Body of pancreas (tissue), 4 donors: ENCODE results near the gene EBF4.

Source experiments
- POLR2A ChIP-seq, 3 donors: fragments of 450-650 bp; IDR thresholded peaks; one replicate each; pipeline ENCODE4 v1.6.1; 2016; ENCODE audit warnings: antibody characterized with exemption in 3 of 3, mild to moderate bottlenecking in 2 of 3
- TF ChIP-seq, protein P1 (sequence below), 7 experiments: fragments of 450-650 bp in 4 of 7; fragments of 200-600 bp in 3 of 7; sonication (generic) in 3 of 7; IDR thresholded peaks; one replicate each; pipeline ENCODE4 v1.5.1; 2016 to 2019; ENCODE audit warnings: antibody characterized with exemption in 7 of 7

DNA sequence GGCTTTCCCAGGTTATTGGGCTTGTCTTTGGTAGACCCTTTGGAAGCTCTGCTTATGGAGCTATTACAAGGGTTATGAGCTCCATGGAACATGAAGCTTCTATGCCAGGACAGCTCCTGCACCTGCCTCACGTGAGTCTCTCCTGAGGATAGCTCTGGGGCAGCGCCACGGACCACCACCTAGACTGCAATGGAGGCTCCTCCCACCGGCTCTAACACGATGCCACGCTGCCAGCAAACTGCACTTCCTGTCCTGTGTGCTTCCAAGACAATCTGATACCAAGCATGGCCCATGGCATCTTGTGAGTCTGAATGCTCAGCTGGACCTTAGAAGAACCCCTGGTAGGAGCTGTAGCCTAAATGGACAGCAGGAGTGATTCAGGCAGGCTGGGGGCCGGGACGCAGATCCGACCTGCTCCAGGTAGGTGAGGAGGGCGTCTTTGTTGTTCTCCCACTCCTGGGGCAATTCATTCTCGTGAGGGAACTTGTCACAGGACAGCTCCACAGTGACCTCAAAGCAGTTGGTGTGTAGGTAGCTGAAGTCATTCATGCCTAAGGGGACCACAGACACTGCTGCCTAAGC lies 102.4 kb downstream of the EBF4 start:
- TF ChIP-seq POLR2A (IDR thresholded peaks at IDR 0.05), result no peak
- TF ChIP-seq, protein P1, sequence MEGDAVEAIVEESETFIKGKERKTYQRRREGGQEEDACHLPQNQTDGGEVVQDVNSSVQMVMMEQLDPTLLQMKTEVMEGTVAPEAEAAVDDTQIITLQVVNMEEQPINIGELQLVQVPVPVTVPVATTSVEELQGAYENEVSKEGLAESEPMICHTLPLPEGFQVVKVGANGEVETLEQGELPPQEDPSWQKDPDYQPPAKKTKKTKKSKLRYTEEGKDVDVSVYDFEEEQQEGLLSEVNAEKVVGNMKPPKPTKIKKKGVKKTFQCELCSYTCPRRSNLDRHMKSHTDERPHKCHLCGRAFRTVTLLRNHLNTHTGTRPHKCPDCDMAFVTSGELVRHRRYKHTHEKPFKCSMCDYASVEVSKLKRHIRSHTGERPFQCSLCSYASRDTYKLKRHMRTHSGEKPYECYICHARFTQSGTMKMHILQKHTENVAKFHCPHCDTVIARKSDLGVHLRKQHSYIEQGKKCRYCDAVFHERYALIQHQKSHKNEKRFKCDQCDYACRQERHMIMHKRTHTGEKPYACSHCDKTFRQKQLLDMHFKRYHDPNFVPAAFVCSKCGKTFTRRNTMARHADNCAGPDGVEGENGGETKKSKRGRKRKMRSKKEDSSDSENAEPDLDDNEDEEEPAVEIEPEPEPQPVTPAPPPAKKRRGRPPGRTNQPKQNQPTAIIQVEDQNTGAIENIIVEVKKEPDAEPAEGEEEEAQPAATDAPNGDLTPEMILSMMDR (IDR thresholded peaks at IDR 0.05), result no peak
